SK-N-SH treated with all-trans-retinoic acid at 6 μM for 48 hours (cell line): ENCODE measurements around the gene CD180.

ENCODE experiments used
- ATAC-seq: fragments of 200-7000 bp; cut with Tn5 transposase; 3 replicates; pipeline ENCODE4 v1.9.1; 2020; ENCODE audit warnings: mild to moderate bottlenecking, moderate library complexity
- ARNTL ChIP-seq: fragments of 450-650 bp; formaldehyde crosslinking; IDR thresholded peaks from 2 replicates; pipeline ENCODE4 v1.5.0; 2020; ENCODE audit warnings: low read depth, mild to moderate bottlenecking, moderate library complexity, borderline replicate concordance
- CSDC2 ChIP-seq: fragments of 250-450 bp; sonication (Bioruptor Pico); IDR thresholded peaks from 2 replicates; pipeline ENCODE4 v1.5.0; 2020; ENCODE audit warnings: mild to moderate bottlenecking, moderate library complexity
- ESRRG ChIP-seq: fragments of 250-450 bp; sonication (Bioruptor Pico); IDR thresholded peaks from 2 replicates; pipeline ENCODE4 v1.6.1; 2021; ENCODE audit warnings: mild to moderate bottlenecking
- GLIS3 ChIP-seq: fragments of 250-450 bp; sonication (Bioruptor Pico); IDR thresholded peaks from 2 replicates; pipeline ENCODE4 v1.5.0; 2020; ENCODE audit warnings: mild to moderate bottlenecking, moderate library complexity
- ISL1 ChIP-seq: fragments of 250-450 bp; sonication (Bioruptor Pico); IDR thresholded peaks from 2 replicates; pipeline ENCODE4 v2.1.2; 2022; ENCODE audit warnings: mild to moderate bottlenecking, moderate library complexity
- OSR1 ChIP-seq: fragments of 250-450 bp; sonication (Bioruptor Pico); IDR thresholded peaks from 2 replicates; pipeline ENCODE4 v1.8.0; 2022; ENCODE audit warnings: moderate library complexity, mild to moderate bottlenecking, inconsistent platforms
- PPARA ChIP-seq: fragments of 250-450 bp; sonication (Bioruptor Pico); IDR thresholded peaks from 2 replicates; pipeline ENCODE4 v1.5.0; 2020; ENCODE audit warnings: mild to moderate bottlenecking, borderline replicate concordance
- RARB ChIP-seq: fragments of 250-450 bp; sonication (Bioruptor Pico); IDR thresholded peaks from 2 replicates; pipeline ENCODE4 v1.8.0; 2021; ENCODE audit warnings: mild to moderate bottlenecking, moderate library complexity
- SNAI2 ChIP-seq: fragments of 250-450 bp; sonication (Bioruptor Pico); IDR thresholded peaks from 2 replicates; pipeline ENCODE4 v1.5.0; 2020; ENCODE audit warnings: mild to moderate bottlenecking, moderate library complexity
- TCF4 ChIP-seq: fragments of 250-450 bp; sonication (Bioruptor Pico); IDR thresholded peaks from 2 replicates; pipeline ENCODE4 v1.8.0; 2021; ENCODE audit warnings: mild to moderate bottlenecking, moderate library complexity, borderline replicate concordance
- TOX ChIP-seq: fragments of 250-450 bp; sonication (Bioruptor Pico); IDR thresholded peaks from 2 replicates; pipeline ENCODE4 v1.8.0; 2021; ENCODE audit warnings: mild to moderate bottlenecking, moderate library complexity, borderline replicate concordance
- ZC3H10 ChIP-seq: fragments of 250-450 bp; sonication (Bioruptor Pico); IDR thresholded peaks from 2 replicates; pipeline ENCODE4 v1.5.1; 2021; ENCODE audit warnings: mild to moderate bottlenecking, moderate library complexity
- ZFP3 ChIP-seq: fragments of 250-450 bp; sonication (Bioruptor Pico); IDR thresholded peaks from 2 replicates; pipeline ENCODE4 v1.5.0; 2020; ENCODE audit warnings: mild to moderate bottlenecking, moderate library complexity
- ZFP30 ChIP-seq: fragments of 450-650 bp; formaldehyde crosslinking; IDR thresholded peaks from 2 replicates; pipeline ENCODE4 v1.5.0; 2022; ENCODE audit warnings: mild to moderate bottlenecking, moderate library complexity
- ZNF565 ChIP-seq: fragments of 450-650 bp; formaldehyde crosslinking; conservative IDR thresholded peaks from 2 replicates; pipeline ENCODE4 v1.5.0; 2020; ENCODE audit warnings: low read depth, mild to moderate bottlenecking, moderate library complexity
- ZNF70 ChIP-seq: fragments of 450-650 bp; formaldehyde crosslinking; IDR thresholded peaks from 2 replicates; pipeline ENCODE4 v1.5.0; 2020; ENCODE audit warnings: mild to moderate bottlenecking, moderate library complexity
- ZNF8 ChIP-seq: fragments of 450-650 bp; formaldehyde crosslinking; IDR thresholded peaks from 2 replicates; pipeline ENCODE4 v1.5.0; 2020; ENCODE audit warnings: mild to moderate bottlenecking, moderate library complexity
- TF ChIP-seq, protein P1 (sequence below): fragments of 250-450 bp; sonication (Bioruptor Pico); IDR thresholded peaks from 2 replicates; pipeline ENCODE4 v1.8.0; 2020; ENCODE audit warnings: mild to moderate bottlenecking, moderate library complexity, borderline replicate concordance
- TF ChIP-seq, protein P2 (sequence below): fragments of 250-450 bp; sonication (Bioruptor Pico); IDR thresholded peaks from 2 replicates; pipeline ENCODE4 v1.8.0; 2021; ENCODE audit warnings: low read depth, mild to moderate bottlenecking, moderate library complexity, borderline replicate concordance
- TF ChIP-seq, protein P3 (sequence below): fragments of 250-450 bp; sonication (Bioruptor Pico); IDR thresholded peaks from 2 replicates; pipeline ENCODE4 v1.5.1; 2020; ENCODE audit warnings: low read depth, mild to moderate bottlenecking, moderate library complexity
- TF ChIP-seq, protein P4 (sequence below): fragments of 250-450 bp; sonication (Bioruptor Pico); IDR thresholded peaks from 2 replicates; pipeline ENCODE4 v1.5.0; 2020; ENCODE audit warnings: mild to moderate bottlenecking, moderate library complexity

CD180 gene

DNA sequence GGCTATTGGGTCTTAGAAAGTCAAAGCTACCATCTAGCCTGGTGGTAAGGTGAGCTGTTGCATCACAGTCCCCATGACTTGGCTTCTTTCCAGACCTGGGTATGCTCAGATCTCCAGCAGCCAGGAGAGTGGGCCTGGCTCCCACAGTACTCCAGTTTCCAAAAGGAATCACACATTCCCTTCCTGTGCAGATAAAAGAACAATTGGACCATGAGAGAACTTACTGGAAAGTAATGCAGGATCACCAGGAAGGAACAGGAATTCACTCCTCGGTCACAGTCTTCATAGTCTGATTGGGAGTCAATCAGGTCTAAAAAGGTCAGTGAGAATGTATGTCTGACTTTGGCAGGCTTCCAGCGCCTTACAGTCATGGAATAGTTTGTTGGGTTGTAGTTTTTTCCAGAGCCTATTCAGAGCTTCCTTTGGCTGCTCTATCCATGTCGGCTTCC lies 47.8 kb upstream of the CD180 start:
- no peak for ATAC-seq
- TF ChIP-seq, protein P1, sequence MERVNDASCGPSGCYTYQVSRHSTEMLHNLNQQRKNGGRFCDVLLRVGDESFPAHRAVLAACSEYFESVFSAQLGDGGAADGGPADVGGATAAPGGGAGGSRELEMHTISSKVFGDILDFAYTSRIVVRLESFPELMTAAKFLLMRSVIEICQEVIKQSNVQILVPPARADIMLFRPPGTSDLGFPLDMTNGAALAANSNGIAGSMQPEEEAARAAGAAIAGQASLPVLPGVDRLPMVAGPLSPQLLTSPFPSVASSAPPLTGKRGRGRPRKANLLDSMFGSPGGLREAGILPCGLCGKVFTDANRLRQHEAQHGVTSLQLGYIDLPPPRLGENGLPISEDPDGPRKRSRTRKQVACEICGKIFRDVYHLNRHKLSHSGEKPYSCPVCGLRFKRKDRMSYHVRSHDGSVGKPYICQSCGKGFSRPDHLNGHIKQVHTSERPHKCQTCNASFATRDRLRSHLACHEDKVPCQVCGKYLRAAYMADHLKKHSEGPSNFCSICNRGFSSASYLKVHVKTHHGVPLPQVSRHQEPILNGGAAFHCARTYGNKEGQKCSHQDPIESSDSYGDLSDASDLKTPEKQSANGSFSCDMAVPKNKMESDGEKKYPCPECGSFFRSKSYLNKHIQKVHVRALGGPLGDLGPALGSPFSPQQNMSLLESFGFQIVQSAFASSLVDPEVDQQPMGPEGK (CRISPR knock-in tag), result no peak
- no peak for TF ChIP-seq CSDC2
- no peak for TF ChIP-seq ARNTL (CRISPR knock-in tag)
- no peak for TF ChIP-seq ZFP3 (CRISPR knock-in tag)
- no peak for TF ChIP-seq ZNF70 (CRISPR knock-in tag)
- TF ChIP-seq, protein P2, sequence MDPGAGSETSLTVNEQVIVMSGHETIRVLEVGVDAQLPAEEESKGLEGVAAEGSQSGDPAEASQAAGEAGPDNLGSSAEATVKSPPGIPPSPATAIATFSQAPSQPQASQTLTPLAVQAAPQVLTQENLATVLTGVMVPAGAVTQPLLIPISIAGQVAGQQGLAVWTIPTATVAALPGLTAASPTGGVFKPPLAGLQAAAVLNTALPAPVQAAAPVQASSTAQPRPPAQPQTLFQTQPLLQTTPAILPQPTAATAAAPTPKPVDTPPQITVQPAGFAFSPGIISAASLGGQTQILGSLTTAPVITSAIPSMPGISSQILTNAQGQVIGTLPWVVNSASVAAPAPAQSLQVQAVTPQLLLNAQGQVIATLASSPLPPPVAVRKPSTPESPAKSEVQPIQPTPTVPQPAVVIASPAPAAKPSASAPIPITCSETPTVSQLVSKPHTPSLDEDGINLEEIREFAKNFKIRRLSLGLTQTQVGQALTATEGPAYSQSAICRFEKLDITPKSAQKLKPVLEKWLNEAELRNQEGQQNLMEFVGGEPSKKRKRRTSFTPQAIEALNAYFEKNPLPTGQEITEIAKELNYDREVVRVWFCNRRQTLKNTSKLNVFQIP (CRISPR knock-in tag), result no peak
- no peak for TF ChIP-seq ISL1 (CRISPR knock-in tag)
- no peak for TF ChIP-seq ZC3H10 (CRISPR knock-in tag)
- TF ChIP-seq TCF4, result no peak
- TF ChIP-seq ZNF565 (CRISPR knock-in tag), result no peak
- TF ChIP-seq TOX, result no peak
- TF ChIP-seq OSR1 (CRISPR knock-in tag), result no peak
- no peak for TF ChIP-seq ESRRG (CRISPR knock-in tag)
- no peak for TF ChIP-seq ZFP30
- TF ChIP-seq PPARA (CRISPR knock-in tag), result no peak
- TF ChIP-seq, all 23 proteins: peak for 0

DNA sequence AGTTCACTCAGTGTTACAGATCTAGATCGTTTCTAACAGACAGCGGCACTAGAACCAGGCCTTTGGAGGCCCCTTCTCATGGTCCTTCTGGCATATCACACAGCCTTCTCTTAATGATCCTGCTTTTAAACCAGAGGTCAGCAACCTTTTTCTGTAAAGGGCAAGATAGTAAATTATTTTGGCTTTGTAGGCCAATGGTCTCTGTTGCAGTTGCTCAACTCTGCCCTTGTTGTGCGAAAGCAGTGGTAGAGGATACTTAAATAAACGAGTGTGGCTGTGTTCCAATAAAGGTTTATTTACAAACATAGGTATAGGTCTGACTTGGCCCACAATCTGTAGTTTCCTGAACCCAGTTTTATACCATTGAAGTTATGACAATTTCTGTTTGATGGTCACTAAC lies 47.3 kb upstream of the CD180 start:
- TF ChIP-seq TCF4 (no peak), ZC3H10 (CRISPR knock-in tag) (no peak), CSDC2 (no peak), ARNTL (CRISPR knock-in tag) (no peak), ZNF8 (CRISPR knock-in tag) (no peak), ZNF70 (CRISPR knock-in tag) (no peak), PPARA (CRISPR knock-in tag) (no peak), RARB (no peak), ESRRG (CRISPR knock-in tag) (no peak), ISL1 (CRISPR knock-in tag) (no peak), ZFP30 (no peak), ZNF565 (CRISPR knock-in tag) (no peak)
- TF ChIP-seq, protein P3, sequence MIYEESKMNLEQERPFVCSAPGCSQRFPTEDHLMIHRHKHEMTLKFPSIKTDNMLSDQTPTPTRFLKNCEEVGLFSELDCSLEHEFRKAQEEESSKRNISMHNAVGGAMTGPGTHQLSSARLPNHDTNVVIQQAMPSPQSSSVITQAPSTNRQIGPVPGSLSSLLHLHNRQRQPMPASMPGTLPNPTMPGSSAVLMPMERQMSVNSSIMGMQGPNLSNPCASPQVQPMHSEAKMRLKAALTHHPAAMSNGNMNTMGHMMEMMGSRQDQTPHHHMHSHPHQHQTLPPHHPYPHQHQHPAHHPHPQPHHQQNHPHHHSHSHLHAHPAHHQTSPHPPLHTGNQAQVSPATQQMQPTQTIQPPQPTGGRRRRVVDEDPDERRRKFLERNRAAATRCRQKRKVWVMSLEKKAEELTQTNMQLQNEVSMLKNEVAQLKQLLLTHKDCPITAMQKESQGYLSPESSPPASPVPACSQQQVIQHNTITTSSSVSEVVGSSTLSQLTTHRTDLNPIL (CRISPR knock-in tag), result no peak
- TF ChIP-seq, protein P4, sequence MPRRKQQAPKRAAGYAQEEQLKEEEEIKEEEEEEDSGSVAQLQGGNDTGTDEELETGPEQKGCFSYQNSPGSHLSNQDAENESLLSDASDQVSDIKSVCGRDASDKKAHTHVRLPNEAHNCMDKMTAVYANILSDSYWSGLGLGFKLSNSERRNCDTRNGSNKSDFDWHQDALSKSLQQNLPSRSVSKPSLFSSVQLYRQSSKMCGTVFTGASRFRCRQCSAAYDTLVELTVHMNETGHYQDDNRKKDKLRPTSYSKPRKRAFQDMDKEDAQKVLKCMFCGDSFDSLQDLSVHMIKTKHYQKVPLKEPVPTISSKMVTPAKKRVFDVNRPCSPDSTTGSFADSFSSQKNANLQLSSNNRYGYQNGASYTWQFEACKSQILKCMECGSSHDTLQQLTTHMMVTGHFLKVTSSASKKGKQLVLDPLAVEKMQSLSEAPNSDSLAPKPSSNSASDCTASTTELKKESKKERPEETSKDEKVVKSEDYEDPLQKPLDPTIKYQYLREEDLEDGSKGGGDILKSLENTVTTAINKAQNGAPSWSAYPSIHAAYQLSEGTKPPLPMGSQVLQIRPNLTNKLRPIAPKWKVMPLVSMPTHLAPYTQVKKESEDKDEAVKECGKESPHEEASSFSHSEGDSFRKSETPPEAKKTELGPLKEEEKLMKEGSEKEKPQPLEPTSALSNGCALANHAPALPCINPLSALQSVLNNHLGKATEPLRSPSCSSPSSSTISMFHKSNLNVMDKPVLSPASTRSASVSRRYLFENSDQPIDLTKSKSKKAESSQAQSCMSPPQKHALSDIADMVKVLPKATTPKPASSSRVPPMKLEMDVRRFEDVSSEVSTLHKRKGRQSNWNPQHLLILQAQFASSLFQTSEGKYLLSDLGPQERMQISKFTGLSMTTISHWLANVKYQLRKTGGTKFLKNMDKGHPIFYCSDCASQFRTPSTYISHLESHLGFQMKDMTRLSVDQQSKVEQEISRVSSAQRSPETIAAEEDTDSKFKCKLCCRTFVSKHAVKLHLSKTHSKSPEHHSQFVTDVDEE (CRISPR knock-in tag), result no peak
- ATAC-seq, result no peak

DNA sequence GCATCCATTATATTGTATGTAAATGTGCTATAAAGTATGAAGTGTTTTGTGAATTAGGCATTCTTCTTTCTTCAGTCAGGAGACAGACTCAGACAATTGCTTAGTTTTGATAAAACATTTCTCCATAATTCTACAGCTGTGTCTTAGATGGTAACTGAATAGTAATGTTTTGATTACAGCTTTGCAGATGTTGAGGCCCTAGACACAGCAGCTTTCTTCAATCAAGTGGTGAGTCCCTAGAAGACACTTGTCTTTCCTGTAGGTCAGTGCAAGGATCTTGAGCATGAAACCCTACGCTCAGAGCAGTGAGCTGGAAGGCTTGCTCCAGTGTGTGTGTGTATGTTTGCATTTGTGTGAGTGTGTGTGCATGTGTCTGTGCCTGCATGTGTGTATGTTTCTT lies 46.8 kb upstream of the CD180 start:
- no peak for ATAC-seq
- no peak for TF ChIP-seq OSR1 (CRISPR knock-in tag)
- no peak for TF ChIP-seq RARB
- TF ChIP-seq, protein P4 (CRISPR knock-in tag), result no peak
- TF ChIP-seq GLIS3, result no peak
- TF ChIP-seq ARNTL (CRISPR knock-in tag), result no peak
- no peak for TF ChIP-seq ZNF70 (CRISPR knock-in tag)
- TF ChIP-seq PPARA (CRISPR knock-in tag), result no peak
- TF ChIP-seq, protein P1 (CRISPR knock-in tag), result no peak
- TF ChIP-seq ESRRG (CRISPR knock-in tag), result no peak
- no peak for TF ChIP-seq ZFP3 (CRISPR knock-in tag)
- TF ChIP-seq, protein P2 (CRISPR knock-in tag), result no peak
- TF ChIP-seq SNAI2 (CRISPR knock-in tag), result no peak
- no peak for TF ChIP-seq ISL1 (CRISPR knock-in tag)
- TF ChIP-seq ZNF8 (CRISPR knock-in tag), result no peak
- no peak for TF ChIP-seq TCF4
- no peak for TF ChIP-seq ZC3H10 (CRISPR knock-in tag)
- TF ChIP-seq, all 23 proteins: peak for 0
